Suprapubic skin (tissue), 4 donors: Measurements from ENCODE around the gene ZNF777.

Source experiments
- EP300 ChIP-seq: sonication (generic); formaldehyde crosslinking; IDR thresholded peaks from one replicate; pipeline ENCODE4 v1.6.1; 2017; ENCODE audit warnings: antibody characterized with exemption
- POLR2A ChIP-seq, 2 donors: fragments of 450-650 bp; IDR thresholded peaks; one replicate each; pipeline ENCODE4 v1.6.1; 2017; ENCODE audit warnings: antibody characterized with exemption in 2 of 2, mild to moderate bottlenecking in 2 of 2, moderate library complexity in 2 of 2
- POLR2AphosphoS5 ChIP-seq, 3 donors: sonication (generic); formaldehyde crosslinking; IDR thresholded peaks; one replicate each; pipeline ENCODE4 v1.6.1; 2017; ENCODE audit warnings: antibody characterized with exemption in 3 of 3
- TF ChIP-seq, protein P1 (sequence below), 2 donors: fragments of 200-600 bp in 1 of 2; fragments of 450-650 bp in 1 of 2; sonication (generic) in 1 of 2; IDR thresholded peaks; one replicate each; pipeline ENCODE4 v1.5.1; 2016 to 2019; ENCODE audit warnings: antibody characterized with exemption in 2 of 2, mild to moderate bottlenecking in 1 of 2, moderate library complexity in 1 of 2

DNA sequence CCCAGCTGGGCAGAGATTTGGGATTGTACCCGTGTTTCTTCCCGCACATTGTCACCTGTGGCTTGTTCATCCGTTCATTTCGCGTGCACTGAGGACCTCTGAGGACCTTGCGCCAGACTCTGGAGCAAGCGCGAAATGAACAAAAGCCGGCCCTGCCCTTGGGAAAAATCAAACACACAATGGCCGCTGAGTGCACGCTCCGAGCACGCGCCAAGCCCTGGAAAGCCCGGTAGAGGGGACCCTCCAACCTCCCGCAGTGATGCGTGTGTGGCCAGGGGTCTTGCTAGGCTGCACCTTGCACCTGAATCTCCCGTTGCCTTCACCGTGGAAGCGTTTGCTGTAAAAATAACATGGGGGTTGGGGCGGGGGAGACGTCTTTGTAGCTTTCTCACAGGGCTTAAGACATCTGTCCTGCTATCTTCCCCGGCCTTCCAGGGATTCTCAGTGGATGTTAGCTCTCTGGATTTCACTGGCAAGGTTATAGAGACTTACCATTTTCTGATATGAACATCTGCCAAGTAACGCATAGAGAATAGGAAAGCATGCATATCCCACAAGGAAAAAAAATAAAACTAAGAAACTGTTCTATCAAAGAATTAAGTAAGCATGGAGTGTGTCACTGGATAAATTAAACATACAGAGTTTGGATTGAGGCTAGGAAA lies 37.3 kb downstream of the ZNF777 start:
- no peak for TF ChIP-seq EP300
- TF ChIP-seq, protein P1, sequence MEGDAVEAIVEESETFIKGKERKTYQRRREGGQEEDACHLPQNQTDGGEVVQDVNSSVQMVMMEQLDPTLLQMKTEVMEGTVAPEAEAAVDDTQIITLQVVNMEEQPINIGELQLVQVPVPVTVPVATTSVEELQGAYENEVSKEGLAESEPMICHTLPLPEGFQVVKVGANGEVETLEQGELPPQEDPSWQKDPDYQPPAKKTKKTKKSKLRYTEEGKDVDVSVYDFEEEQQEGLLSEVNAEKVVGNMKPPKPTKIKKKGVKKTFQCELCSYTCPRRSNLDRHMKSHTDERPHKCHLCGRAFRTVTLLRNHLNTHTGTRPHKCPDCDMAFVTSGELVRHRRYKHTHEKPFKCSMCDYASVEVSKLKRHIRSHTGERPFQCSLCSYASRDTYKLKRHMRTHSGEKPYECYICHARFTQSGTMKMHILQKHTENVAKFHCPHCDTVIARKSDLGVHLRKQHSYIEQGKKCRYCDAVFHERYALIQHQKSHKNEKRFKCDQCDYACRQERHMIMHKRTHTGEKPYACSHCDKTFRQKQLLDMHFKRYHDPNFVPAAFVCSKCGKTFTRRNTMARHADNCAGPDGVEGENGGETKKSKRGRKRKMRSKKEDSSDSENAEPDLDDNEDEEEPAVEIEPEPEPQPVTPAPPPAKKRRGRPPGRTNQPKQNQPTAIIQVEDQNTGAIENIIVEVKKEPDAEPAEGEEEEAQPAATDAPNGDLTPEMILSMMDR (IDR thresholded peaks at IDR 0.05): no peak
- TF ChIP-seq POLR2A (IDR thresholded peaks at IDR 0.05): no peak
- no peak for TF ChIP-seq POLR2AphosphoS5 (IDR thresholded peaks at IDR 0.05)
